ENCODE results near the gene KCTD12. TPM values are rescaled to one million over a fixed set of nuclear protein-coding genes. Genes with fewer than 3 reads are reported as not detected.

KCTD12 gene
- total RNA-seq, 2 donors from 2014 or later = 48.9 to 57.4 TPM

GRCh38 chr13:76865996-76866503 is 20.2 kb downstream of the KCTD12 start:
- no peak overlapping the region for H3K27ac ChIP-seq
- no peaks in the 10 kb centered on the region for H3K9me3 ChIP-seq
- no peaks in the 10 kb centered on the region for H3K36me3 ChIP-seq
- H3K4me3 ChIP-seq = no peak overlapping the region
- H3K4me1 ChIP-seq = peaks cover 0 to 4% of the 10 kb centered on the region in 2 donors
- TF ChIP-seq CTCF (IDR thresholded peaks at IDR 0.05) = no peak
- no peaks in the 10 kb centered on the region for H3K27me3 ChIP-seq
- no peak for DNase-seq (ENCODE audit: low spot score)

GRCh38 chr13:76865109-76865508 is 21.1 kb downstream of the KCTD12 start:
- Histone ChIP-seq H3K27me3 (no peaks in the 10 kb centered on the region), H3K4me1 (peaks cover 0 to 4% of the 10 kb centered on the region in 2 donors), H3K36me3 (no peaks in the 10 kb centered on the region), H3K4me3 (no peak overlapping the region), H3K27ac (no peak overlapping the region), H3K9me3 (no peaks in the 10 kb centered on the region)
- DNase-seq (ENCODE audit: low spot score) = no peak
- TF ChIP-seq CTCF (IDR thresholded peaks at IDR 0.05) = no peak

- no peak for DNase-seq (ENCODE audit: low spot score)
- H3K4me3 ChIP-seq = no peak overlapping the region
- TF ChIP-seq CTCF (IDR thresholded peaks at IDR 0.05) = no peak
These were observed 21.9 kb downstream of the KCTD12 start for GRCh38 chr13:76864259-76864658.

GRCh38 chr13:76863022-76863421 is 23.2 kb downstream of the KCTD12 start:
- H3K9me3 ChIP-seq = no peaks in the 10 kb centered on the region
- DNase-seq (ENCODE audit: low spot score) = no peak
- peaks cover 0 to 4% of the 10 kb centered on the region in 2 donors for H3K4me1 ChIP-seq
- no peaks in the 10 kb centered on the region for H3K36me3 ChIP-seq
- no peak overlapping the region for H3K4me3 ChIP-seq
- H3K27me3 ChIP-seq = no peaks in the 10 kb centered on the region
- H3K27ac ChIP-seq = no peak overlapping the region
- TF ChIP-seq CTCF (IDR thresholded peaks at IDR 0.05) = no peak

More at GRCh38 chr13:76864259-76864658, 21.9 kb downstream of the KCTD12 start:
- Histone ChIP-seq H3K9me3 (no peaks in the 10 kb centered on the region), H3K36me3 (no peaks in the 10 kb centered on the region), H3K27ac (no peak overlapping the region), H3K4me1 (peaks cover 0 to 4% of the 10 kb centered on the region in 2 donors), H3K27me3 (no peaks in the 10 kb centered on the region)

- H3K9me3 ChIP-seq = no peaks in the 10 kb centered on the region
- H3K27ac ChIP-seq = no peak overlapping the region
- no peaks in the 10 kb centered on the region for H3K36me3 ChIP-seq
- no peaks in the 10 kb centered on the region for H3K27me3 ChIP-seq
- no peak for TF ChIP-seq CTCF (IDR thresholded peaks at IDR 0.05)
- no peak for DNase-seq (ENCODE audit: low spot score)
- H3K4me3 ChIP-seq = no peak overlapping the region
- peaks cover 0 to 4% of the 10 kb centered on the region in 2 donors for H3K4me1 ChIP-seq
These were observed 24.3 kb downstream of the KCTD12 start for GRCh38 chr13:76861859-76862258.

GRCh38 chr13:76860706-76861105 is 25.5 kb downstream of the KCTD12 start:
- Histone ChIP-seq H3K36me3 (no peaks in the 10 kb centered on the region), H3K9me3 (no peaks in the 10 kb centered on the region), H3K27me3 (no peaks in the 10 kb centered on the region), H3K27ac (no peak overlapping the region), H3K4me1 (peaks cover 0 to 4% of the 10 kb centered on the region in 2 donors), H3K4me3 (no peak overlapping the region)
- DNase-seq (ENCODE audit: low spot score) = no peak
- TF ChIP-seq CTCF (IDR thresholded peaks at IDR 0.05) = no peak

All from right atrium auricular region (tissue), 2 donors.